Activated CD8-positive, alpha-beta T cell treated with anti-CD3 and anti-CD28 coated beads for 36 hours (primary cell): ENCODE measurements around the gene TTC28. TPM values are rescaled to one million over a fixed set of nuclear protein-coding genes. Genes with fewer than 3 reads are reported as not detected.

Experiments used
- ATAC-seq: fragments of 200-7000 bp; cut with Tn5 transposase; one replicate; pipeline ENCODE4 v1.10.0; 2021; ENCODE audit warnings: mild to moderate bottlenecking, moderate library complexity
- CTCF ChIA-PET: fragments of 350-600 bp; sonication (Branson Sonifier 250); formaldehyde crosslinking; loops from one replicate; lab custom pipeline; 2021; ENCODE audit warnings: antibody characterized with exemption; lab: Charles Lee
- POLR2A ChIA-PET: fragments of 350-600 bp; sonication (Branson Sonifier 250); formaldehyde crosslinking; loops from one replicate; lab custom pipeline; 2021; ENCODE audit warnings: antibody characterized with exemption; lab: Charles Lee
- DNase-seq: peaks from one replicate; pipeline ENCODE4 v3.0.0-alpha.2; 2020
- H3K27ac Mint-ChIP-seq: one replicate; pipeline ENCODE4 v1.8.0; 2021; ENCODE audit warnings: mild to moderate bottlenecking, mixed read lengths
- H3K27me3 Mint-ChIP-seq: one replicate; pipeline ENCODE4 v1.8.0; 2021; ENCODE audit warnings: mixed read lengths
- H3K36me3 Mint-ChIP-seq: one replicate; pipeline ENCODE4 v1.8.0; 2021; ENCODE audit warnings: low read depth, mixed read lengths
- H3K4me1 Mint-ChIP-seq: one replicate; pipeline ENCODE4 v1.8.0; 2021; ENCODE audit warnings: low read depth, mixed read lengths
- H3K4me3 Mint-ChIP-seq: one replicate; pipeline ENCODE4 v1.8.0; 2021; ENCODE audit warnings: mild to moderate bottlenecking, moderate library complexity, mixed read lengths
- H3K9me3 Mint-ChIP-seq: one replicate; pipeline ENCODE4 v1.8.0; 2021; ENCODE audit warnings: mixed read lengths
- CTCF ChIP-seq: fragments of 200-600 bp; IDR thresholded peaks from one replicate; pipeline ENCODE4 v1.8.0; 2022; ENCODE audit warnings: antibody characterized with exemption, mild to moderate bottlenecking
- intact Hi-C: fragments of 100-400 bp; cut with micrococcal nuclease; formaldehyde crosslinking; loops from one replicate; pipeline ENCODE4 v1.10.0; 2022
- total RNA-seq, 2 experiments: library from RNA; stranded (reverse); gene quantifications; one replicate each; pipeline ENCODE4 v1.2.3, GENCODE V29; 2021

The TTC28 gene
- total RNA-seq, 2 experiments from 2014 or later: 0.58 to 1.9 TPM

GRCh38 chr22:28435140-28435768 lies 244.4 kb downstream of the TTC28 start:
- Mint-ChIP-seq H3K4me1 (peaks cover under 1% of the 10 kb centered on the region), H3K4me3 (no peak overlapping the region), H3K36me3 (no peaks in the 10 kb centered on the region), H3K27me3 (peaks cover 3% of the 10 kb centered on the region), H3K27ac (no peak overlapping the region), H3K9me3 (no peaks in the 10 kb centered on the region)
- no peak for TF ChIP-seq CTCF
- ATAC-seq: no peak
- intact Hi-C loops: no loop called here
- DNase-seq: no peak
- CTCF ChIA-PET: interaction anchor here (1.3 kb wide), 1 partner anchor 384 kb away, joined by 4 read pairs; no protein-coding TSS in a partner anchor
- POLR2A ChIA-PET: no interaction called here

- H3K9me3 Mint-ChIP-seq: no peaks in the 10 kb centered on the region
- ChIA-PET POLR2A (no interaction called here), CTCF (interaction anchor here (0.7 to 1.5 kb wide), 2 partner anchors 10 to 410 kb away, joined by 3 to 4 read pairs; no protein-coding TSS in a partner anchor)
- DNase-seq (no peak), ATAC-seq (no peak)
- H3K4me1 Mint-ChIP-seq: no peaks in the 10 kb centered on the region
- H3K4me3 Mint-ChIP-seq: no peak overlapping the region
- intact Hi-C loops: no loop called here
- peaks cover 3% of the 10 kb centered on the region for H3K27me3 Mint-ChIP-seq
- no peak overlapping the region for H3K27ac Mint-ChIP-seq
- H3K36me3 Mint-ChIP-seq: no peaks in the 10 kb centered on the region
- no peak for TF ChIP-seq CTCF
These were observed 249.1 kb downstream of the TTC28 start for GRCh38 chr22:28430466-28431025.

DNA sequence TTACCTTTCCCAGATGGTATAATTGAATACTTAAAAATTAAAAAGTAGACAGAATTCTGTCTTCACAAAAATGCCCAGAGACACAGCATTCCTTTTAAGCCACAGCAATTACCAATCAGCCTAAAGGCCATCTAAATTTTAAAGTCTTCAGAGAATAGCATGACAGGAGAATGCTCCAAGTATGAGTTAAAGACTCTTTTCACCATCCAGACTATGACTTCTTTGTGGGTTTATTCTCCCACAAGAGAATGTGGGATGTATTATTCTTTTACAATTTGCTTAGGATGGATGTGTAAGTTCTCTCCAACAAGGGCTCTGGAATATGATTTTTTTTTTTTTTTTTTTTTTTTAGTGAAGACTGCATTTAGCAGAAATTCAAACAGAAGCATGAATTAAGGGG lies 249.9 kb downstream of the TTC28 start:
- ChIA-PET CTCF (interaction anchor here (0.7 kb wide), 1 partner anchor 11 kb away, joined by 3 read pairs; no protein-coding TSS in a partner anchor), POLR2A (no interaction called here)
- no peak overlapping the region for H3K27ac Mint-ChIP-seq
- TF ChIP-seq CTCF: no peak
- ATAC-seq (no peak), DNase-seq (no peak)
- H3K36me3 Mint-ChIP-seq: no peaks in the 10 kb centered on the region
- intact Hi-C loops: no loop called here
- H3K27me3 Mint-ChIP-seq: peaks cover 3% of the 10 kb centered on the region
- H3K4me3 Mint-ChIP-seq: no peak overlapping the region
- no peaks in the 10 kb centered on the region for H3K4me1 Mint-ChIP-seq
- no peaks in the 10 kb centered on the region for H3K9me3 Mint-ChIP-seq

GRCh38 chr22:28428271-28428670 lies 251.4 kb downstream of the TTC28 start:
- DNase-seq: no peak
- ATAC-seq: no peak
- H3K36me3 Mint-ChIP-seq: no peaks in the 10 kb centered on the region
- H3K4me3 Mint-ChIP-seq: no peak overlapping the region
- no peak for TF ChIP-seq CTCF
- CTCF ChIA-PET: no interaction called here
- H3K27me3 Mint-ChIP-seq: no peaks in the 10 kb centered on the region
- no peaks in the 10 kb centered on the region for H3K9me3 Mint-ChIP-seq
- intact Hi-C loops: no loop called here
- POLR2A ChIA-PET: no interaction called here
- H3K4me1 Mint-ChIP-seq: no peaks in the 10 kb centered on the region
- no peak overlapping the region for H3K27ac Mint-ChIP-seq
